D721Med (cell line): ENCODE data around the gene EPM2AIP1.
"Not testable (repeated sequence)": the region's sequence is repeated elsewhere in the genome, so short reads cannot be mapped to it uniquely, and the experiment has no call there.

Source experiments
- DNase-seq: peaks from one replicate; pipeline ENCODE4 v3.0.0; 2011; ENCODE audit warnings: low spot score; ENCODE audit not compliant: insufficient read length
- FAIRE-seq: peaks from 2 replicates; lab custom pipeline; 2011; peaks lifted over from hg19 to GRCh38; lab: Jason Lieb, UNC
- TF ChIP-seq, protein P1 (sequence below): IDR thresholded peaks from 2 replicates; pipeline ENCODE4 v1.5.1; 2012; ENCODE audit warnings: mild to moderate bottlenecking, control low read depth; ENCODE audit not compliant: insufficient read depth; ENCODE audit errors: missing control alignments

Gene EPM2AIP1

GRCh38 chr3:36954452-36955134 lies 38.3 kb downstream of the EPM2AIP1 start:
- FAIRE-seq: no peak
- TF ChIP-seq, protein P1, sequence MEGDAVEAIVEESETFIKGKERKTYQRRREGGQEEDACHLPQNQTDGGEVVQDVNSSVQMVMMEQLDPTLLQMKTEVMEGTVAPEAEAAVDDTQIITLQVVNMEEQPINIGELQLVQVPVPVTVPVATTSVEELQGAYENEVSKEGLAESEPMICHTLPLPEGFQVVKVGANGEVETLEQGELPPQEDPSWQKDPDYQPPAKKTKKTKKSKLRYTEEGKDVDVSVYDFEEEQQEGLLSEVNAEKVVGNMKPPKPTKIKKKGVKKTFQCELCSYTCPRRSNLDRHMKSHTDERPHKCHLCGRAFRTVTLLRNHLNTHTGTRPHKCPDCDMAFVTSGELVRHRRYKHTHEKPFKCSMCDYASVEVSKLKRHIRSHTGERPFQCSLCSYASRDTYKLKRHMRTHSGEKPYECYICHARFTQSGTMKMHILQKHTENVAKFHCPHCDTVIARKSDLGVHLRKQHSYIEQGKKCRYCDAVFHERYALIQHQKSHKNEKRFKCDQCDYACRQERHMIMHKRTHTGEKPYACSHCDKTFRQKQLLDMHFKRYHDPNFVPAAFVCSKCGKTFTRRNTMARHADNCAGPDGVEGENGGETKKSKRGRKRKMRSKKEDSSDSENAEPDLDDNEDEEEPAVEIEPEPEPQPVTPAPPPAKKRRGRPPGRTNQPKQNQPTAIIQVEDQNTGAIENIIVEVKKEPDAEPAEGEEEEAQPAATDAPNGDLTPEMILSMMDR: no peak
- no peak for DNase-seq

DNA sequence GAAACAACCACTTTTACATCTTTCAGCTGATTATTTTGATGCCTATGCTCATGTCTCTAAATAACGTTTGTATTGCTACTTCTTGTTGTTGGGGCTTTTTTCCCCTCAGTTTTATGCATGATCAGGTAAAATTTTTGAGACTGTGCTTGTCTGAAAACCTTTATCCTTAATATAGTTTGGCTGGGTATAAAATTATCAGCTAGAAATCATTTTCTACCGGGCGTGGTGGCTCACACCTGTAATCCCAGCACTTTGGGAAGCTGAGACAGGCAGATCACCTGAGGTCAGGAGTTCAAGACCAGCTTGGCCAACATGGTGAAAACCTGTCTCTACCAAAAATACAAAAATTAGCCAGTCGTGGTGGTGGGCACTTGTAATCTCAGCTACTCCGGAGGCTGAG lies 45.1 kb downstream of the EPM2AIP1 start:
- FAIRE-seq: not testable (repeated sequence)

GRCh38 chr3:36945333-36945980 lies 47.5 kb downstream of the EPM2AIP1 start:
- TF ChIP-seq, protein P1: no peak
- no peak for FAIRE-seq
- DNase-seq: no peak

More for the DNA sequence above, 45.1 kb downstream of the EPM2AIP1 start:
- not testable (repeated sequence) for DNase-seq

DNA sequence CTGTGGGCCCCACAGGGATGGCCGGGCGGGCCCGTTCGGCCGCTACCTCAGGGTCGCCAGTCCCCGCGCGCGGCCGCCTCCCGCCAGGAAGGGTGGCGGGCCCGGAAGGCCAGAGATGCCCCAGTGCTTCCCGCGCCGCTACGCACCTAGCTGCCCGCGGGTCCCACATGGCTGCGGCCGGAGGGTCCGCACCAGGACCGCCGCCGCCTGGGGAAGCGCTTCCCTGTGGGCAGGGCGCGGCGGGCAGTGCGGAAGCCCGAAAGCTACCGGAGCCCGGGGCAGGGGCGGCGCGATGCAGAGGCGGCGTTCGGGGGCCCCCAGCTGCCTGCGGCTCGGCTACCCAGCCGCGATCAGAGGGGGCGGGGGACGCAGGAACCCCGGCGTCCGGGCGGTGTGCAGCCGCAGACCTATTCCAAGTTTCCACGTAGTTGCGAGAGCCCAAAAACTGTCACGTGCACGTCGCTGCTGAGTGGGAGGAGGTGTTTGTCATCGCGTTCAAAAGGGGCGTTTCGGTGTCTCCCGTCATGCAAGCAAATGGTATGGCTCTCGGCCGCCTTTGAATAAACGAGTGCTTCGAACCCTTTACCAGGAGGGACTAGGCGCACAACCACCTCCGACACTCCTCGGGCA lies 48.2 kb downstream of the EPM2AIP1 start, which contains the start of gene TRANK1:
TSS of gene TRANK1 (minus strand) at position 414 of the 630 bp plus-strand sequence. CDS start at position 169, 245 bp downstream.
- no peak for FAIRE-seq
- TF ChIP-seq, protein P1: no peak
- no peak for DNase-seq

DNA sequence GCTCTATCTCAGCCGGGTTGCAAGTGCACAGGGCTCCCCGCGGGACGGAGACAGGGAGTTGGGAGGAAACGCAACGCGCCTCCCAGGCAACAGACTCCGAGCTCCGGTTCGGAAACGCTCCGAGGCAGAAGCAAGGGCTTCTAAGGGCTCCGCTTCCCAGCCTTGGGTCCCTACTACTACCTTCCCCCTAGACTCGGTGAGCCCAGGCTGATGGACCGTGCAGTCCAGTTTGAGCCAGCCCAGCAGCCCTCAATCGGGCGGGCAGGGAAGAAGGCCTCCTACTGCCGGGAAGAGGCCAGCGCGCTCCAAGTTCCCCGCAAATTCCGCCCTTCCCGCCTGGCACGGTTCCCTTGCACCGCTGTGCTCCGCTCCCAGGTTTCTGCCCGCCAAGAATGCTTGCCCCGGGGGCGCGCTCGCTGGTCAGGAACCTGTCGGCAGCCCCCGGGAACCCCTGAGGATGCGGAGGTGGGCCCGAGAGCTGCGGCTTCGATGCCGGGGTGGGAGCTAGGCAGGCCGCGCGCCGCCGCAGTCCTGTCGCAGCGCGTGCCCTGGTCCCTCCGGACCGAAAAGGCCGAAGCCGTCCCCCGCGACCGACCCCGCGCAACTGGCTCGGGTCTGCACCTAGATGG lies 48.8 kb downstream of the EPM2AIP1 start:
- no peak for DNase-seq
- TF ChIP-seq, protein P1: no peak
- FAIRE-seq: no peak

- TF ChIP-seq, protein P1: no peak
- DNase-seq (no peak), FAIRE-seq (no peak)
Observed at GRCh38 chr3:36943601-36944000, 49.3 kb downstream of the EPM2AIP1 start.

- no peak for DNase-seq
- TF ChIP-seq, protein P1: no peak
- no peak for FAIRE-seq
Observed at GRCh38 chr3:36942638-36943248, 50.2 kb downstream of the EPM2AIP1 start.
